ENCODE data around the gene SPINT1.

Gene SPINT1

DNA sequence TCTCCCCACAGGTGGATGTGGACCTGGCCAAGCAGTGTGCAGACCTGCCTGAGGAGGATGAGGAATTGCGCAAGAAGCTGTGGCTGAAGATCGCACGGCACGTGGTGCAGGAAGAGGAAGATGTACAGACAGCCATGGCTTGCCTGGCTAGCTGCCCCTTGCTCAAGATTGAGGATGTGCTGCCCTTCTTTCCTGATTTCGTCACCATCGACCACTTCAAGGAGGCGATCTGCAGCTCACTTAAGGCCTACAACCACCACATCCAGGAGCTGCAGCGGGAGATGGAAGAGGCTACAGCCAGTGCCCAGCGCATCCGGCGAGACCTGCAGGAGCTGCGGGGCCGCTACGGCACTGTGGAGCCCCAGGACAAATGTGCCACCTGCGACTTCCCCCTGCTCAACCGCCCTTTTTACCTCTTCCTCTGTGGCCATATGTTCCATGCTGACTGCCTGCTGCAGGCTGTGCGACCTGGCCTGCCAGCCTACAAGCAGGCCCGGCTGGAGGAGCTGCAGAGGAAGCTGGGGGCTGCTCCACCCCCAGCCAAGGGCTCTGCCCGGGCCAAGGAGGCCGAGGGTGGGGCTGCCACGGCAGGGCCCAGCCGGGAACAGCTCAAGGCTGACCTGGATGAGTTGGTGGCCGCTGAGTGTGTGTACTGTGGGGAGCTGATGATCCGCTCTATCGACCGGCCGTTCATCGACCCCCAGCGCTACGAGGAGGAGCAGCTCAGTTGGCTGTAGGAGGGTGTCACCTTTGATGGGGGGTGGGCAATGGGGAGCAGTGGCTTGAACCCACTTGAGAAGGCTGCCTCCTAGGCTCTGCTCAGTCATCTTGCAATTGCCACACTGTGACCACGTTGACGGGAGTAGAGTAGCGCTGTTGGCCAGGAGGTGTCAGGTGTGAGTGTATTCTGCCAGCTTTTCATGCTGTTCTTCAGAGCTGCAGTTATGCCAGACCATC is 59.0 kb downstream of the SPINT1 start:
- no peak for TF ChIP-seq FOXP2 (optimal IDR thresholded peaks at IDR 0.05; ENCODE audit: borderline replicate concordance, extremely low read depth, extremely low read length, insufficient read depth)
- TF ChIP-seq REST (IDR thresholded peaks at IDR 0.05; ENCODE audit: insufficient read depth in 1 of 2, low read depth in 2 of 2, low read length in 2 of 2): no peak
- TF ChIP-seq SIN3A (IDR thresholded peaks at IDR 0.05; ENCODE audit: borderline replicate concordance, insufficient read depth, low read length): no peak
- no peak for TF ChIP-seq TAF1 (IDR thresholded peaks at IDR 0.05; ENCODE audit: borderline replicate concordance, insufficient read depth, low read length)
- TF ChIP-seq POLR2AphosphoS5 (IDR thresholded peaks at IDR 0.05; ENCODE audit: low read depth, low read length): no peak

- TF ChIP-seq POLR2AphosphoS5 (IDR thresholded peaks at IDR 0.05; ENCODE audit: low read depth, low read length) (no peak), REST (IDR thresholded peaks at IDR 0.05; ENCODE audit: insufficient read depth in 1 of 2, low read depth in 2 of 2, low read length in 2 of 2) (no peak), TAF1 (IDR thresholded peaks at IDR 0.05; ENCODE audit: borderline replicate concordance, insufficient read depth, low read length) (no peak), SIN3A (IDR thresholded peaks at IDR 0.05; ENCODE audit: borderline replicate concordance, insufficient read depth, low read length) (no peak), FOXP2 (optimal IDR thresholded peaks at IDR 0.05; ENCODE audit: borderline replicate concordance, extremely low read depth, extremely low read length, insufficient read depth) (no peak)
Measured at GRCh38 chr15:40904552-40905201, 60.8 kb downstream of the SPINT1 start.

DNA sequence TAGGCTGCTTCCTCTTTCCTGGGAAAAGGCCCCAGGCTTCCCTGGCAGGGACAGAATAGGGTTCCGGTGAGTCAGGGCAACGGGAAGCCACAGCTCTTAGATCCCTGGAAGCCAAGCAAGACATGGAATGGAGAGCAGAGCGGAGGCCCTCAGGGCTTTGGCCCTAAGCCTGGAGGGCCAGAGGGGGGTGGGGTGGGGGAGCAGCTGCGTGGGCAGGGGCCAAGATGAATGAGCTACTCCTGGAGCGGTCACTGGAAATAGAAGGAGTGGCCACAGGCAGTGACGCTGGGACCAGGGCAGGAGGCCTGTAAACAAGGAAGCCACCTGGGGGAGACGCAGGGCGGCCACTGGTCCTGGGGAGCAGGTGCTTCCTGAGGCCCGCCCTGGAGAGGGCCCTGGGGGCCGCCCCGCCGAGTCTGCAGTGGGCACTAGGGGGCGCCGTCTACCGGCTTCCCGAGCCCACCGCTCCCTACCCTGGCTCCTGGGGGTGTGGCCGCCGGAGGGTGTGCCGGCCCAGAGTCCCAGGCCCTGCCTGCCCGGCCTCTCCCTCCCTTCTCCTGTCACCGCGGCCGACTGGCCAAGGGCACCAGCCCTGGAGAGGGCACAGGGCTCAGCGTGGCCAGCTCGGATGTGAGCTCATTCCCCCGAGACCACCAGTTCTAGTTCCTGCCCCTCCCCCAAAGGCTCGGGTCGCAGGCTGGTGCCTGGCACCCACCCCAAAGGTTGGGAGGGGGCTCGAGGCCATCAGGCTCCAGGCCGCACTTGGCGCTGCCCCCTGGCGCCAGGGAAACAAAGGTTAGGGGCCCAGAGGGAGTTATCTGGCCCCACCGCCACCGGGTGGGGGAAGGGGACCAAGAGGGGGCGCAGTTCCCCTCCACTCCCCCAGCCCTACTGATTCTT is 62.5 kb downstream of the SPINT1 start:
- TF ChIP-seq TAF1 (IDR thresholded peaks at IDR 0.05; ENCODE audit: borderline replicate concordance, insufficient read depth, low read length) (no peak; the same call in 1 of the 2 replicates), POLR2AphosphoS5 (IDR thresholded peaks at IDR 0.05; ENCODE audit: low read depth, low read length) (peak; percentile 28; the same call in 1 of the 2 replicates), SIN3A (IDR thresholded peaks at IDR 0.05; ENCODE audit: borderline replicate concordance, insufficient read depth, low read length) (peak; percentile 19; the same call in 1 of the 2 replicates), REST (IDR thresholded peaks at IDR 0.05; ENCODE audit: insufficient read depth in 1 of 2, low read depth in 2 of 2, low read length in 2 of 2) (peak in 1 of 2 experiments; percentile 49; a peak in 1 of 4 replicates), FOXP2 (optimal IDR thresholded peaks at IDR 0.05; ENCODE audit: borderline replicate concordance, extremely low read depth, extremely low read length, insufficient read depth) (no peak)

DNA sequence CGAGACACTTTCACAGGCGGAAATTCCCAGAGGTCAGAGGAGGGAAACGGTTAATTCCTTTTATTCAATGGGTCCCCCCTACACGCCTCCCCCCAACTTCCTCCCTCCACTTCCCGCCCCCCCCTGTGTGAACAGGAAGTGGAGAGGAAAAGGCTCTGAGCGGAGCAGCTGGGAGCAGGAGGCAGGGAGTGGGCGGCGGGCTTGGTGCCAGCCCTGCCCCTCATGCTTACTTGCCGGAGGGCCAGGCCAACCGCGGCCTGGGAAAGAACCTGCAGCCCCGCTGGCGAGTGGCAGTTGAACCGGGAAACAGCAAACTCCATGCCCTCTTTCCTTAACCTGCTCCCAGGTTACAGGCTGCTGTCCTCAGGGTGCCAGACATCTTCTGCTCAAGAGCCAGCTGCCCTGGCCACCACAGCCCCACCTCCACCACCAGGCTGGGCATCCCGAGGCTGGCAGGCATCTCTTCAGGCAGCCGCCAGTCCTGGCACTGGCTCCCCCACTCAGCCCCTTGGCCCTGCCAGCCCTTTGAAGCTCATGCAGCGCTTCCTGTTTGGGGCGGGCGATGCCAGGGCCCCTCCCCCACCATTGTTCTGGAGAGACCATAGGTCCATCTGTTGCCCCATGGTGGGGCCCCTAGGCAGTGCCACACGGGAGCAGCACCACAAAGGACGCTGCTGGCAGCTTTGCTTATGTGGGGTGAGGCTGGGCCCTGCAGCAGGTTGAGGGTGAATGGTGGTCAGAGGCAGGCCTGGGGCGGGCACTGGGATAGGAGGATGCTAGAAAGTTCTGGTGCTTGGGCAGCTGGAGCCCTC is 63.3 kb downstream of the SPINT1 start:
- TF ChIP-seq POLR2AphosphoS5 (IDR thresholded peaks at IDR 0.05; ENCODE audit: low read depth, low read length) (no peak), SIN3A (IDR thresholded peaks at IDR 0.05; ENCODE audit: borderline replicate concordance, insufficient read depth, low read length) (peak; percentile 86; the same call in 1 of the 2 replicates), REST (IDR thresholded peaks at IDR 0.05; ENCODE audit: insufficient read depth in 1 of 2, low read depth in 2 of 2, low read length in 2 of 2) (peak in 1 of 2 experiments; percentile 12; a peak in 1 of 4 replicates)

Data from PFSK-1 (cell line).